ENCODE measurements around the gene WIZ. TPM values are rescaled to one million over a fixed set of nuclear protein-coding genes. Genes with fewer than 3 reads are reported as not detected.

Gene WIZ
- polyA plus RNA-seq, 10 donors, result 20.2 to 31.0 (median 28.3) TPM

- DNase-seq, result peak in 1 of 3 donors; percentile 52
Observed at GRCh38 chr19:15432018-15432494, 17.7 kb downstream of the WIZ start.

DNA sequence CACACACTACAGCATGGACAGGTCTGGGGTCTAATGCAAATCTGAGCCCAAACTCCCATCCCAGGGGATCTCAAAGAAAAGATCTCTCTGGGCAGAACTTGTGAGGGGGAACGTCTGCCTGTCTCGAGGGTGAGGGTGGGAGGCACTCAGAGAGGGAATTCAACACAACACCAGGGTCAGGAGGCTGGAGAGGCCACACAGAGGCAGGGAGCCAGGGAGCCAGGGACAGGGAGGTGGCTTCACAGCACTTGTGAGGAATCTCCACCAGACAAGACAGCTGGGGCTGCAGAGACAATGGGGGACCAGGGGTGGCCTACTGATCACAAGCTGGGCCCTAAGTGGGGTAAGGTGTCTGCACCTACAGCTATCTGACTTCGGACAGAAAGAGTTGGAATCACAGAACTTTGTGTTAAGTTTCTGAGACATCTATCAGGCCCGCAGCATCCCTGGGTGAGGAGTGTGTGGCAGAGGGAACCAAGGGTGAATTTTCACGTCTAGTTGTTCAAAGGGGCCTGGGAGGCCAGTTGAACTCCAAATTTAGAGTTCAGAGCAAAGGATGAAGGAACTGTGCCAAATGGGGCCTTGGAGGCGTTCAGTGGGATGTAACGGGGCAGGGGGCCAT, 18.2 kb downstream of the WIZ start:
- DNase-seq, result no peak

GRCh38 chr19:15430526-15431120, 19.1 kb downstream of the WIZ start:
- DNase-seq, result no peak

DNA sequence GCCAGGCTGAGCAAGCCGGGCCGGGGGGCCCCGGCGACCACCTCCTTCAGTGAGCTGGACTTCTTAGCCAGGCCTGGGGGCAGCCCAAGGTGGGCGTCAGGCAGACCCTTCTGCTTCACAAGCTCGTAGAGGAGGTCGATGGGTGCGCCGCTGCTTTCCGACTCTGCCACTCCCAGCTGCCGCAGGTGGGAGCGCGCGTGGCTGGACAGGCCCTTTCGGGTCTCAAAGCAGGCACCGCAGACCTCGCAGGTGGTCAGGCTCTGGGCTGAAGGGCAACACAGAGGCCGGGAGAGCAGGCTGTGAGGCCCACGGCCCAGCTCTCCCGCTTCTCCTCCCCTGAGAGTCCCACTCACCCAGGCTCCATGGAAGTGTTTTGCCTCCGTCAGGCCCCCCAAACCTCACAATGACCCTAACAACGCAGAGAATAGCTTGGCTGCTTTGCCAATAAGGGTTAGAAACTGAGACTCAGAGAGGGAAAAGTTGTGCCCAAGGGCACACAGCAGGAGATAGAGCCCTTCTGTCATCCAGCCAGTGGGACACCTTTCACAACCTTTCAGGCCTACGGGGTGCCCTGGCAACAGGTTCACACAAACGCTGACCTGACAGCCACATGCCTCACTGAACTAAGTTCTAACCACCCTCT, 19.8 kb downstream of the WIZ start:
- DNase-seq, result no peak

- DNase-seq, result no peak
Observed at GRCh38 chr19:15428956-15429824, 20.6 kb downstream of the WIZ start.

DNA sequence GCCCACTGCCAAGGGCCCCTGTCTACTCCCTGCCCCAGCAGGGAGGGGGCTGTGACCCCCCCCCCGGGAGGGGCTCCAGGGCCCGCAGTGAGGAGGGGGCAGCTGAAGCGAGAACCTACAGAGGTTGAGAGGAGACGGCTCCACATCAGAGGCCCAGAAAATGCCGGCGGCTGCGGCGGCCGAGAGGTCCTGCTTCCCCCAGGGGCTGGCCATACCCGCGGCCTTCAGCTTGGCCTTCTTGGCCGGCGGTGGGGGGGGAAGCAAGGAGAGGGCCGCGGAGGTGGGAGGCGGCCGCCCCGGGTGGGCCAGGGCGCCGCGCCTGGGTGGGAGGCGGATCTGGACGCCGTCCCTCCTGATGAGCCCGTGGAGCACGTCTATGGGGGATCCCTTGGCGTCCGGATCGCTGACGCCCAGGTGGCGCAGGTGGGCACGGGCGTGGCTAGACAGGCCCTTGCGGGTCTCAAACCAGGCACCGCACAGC, 21.7 kb downstream of the WIZ start:
- DNase-seq, result no peak

DNA sequence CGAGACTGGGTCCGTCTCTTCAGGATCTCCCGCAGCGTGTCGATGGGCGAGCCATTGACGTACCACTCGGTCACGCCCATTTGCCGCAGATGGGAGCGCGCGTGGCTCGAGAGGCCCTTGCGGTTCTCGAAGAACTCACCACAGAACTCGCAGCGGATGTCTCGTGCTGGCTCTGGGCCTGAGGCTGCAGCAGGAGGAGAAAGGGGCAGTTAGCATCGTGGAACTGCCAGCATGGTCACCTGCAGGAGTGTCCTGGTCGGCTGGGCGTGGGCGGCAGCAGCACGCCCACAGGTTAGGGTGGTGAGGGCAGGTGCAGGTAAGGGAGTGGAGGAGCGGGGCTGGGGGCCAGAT, 22.4 kb downstream of the WIZ start:
- DNase-seq, result no peak

GRCh38 chr19:15426485-15427349, 23.0 kb downstream of the WIZ start:
- no peak for DNase-seq

GRCh38 chr19:15425321-15425950, 24.3 kb downstream of the WIZ start:
- no peak for DNase-seq

DNA sequence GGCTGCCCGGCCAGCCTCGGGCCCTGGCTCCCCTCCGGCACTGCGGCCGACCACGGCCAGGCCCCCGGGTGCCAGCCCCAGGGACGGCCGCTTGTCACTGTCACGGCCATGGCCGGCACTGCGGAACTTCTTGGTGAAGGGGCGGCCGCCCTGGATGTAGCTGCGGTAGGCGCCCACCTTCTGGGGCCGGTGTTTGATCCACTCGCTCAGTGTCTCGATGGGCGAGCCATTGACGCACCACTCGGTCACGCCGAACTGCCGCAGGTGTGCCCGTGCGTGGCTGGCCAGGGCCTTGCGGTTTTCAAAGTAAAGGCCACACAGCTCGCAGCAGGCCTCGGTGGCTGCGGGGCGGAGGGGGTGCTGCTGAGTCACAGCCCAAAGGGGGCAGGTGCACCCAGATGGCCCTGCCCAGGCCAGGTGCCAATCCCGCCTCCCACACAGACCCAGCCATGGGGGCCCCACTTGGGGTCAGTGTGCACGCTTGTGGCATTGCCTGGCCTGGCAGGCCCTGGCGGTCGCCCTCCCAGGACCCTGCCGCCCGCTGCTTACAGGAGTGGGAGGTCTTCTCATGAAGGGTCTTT, 25.0 kb downstream of the WIZ start:
- DNase-seq, result no peak

- DNase-seq, result no peak
Observed at GRCh38 chr19:15424121-15424520, 25.6 kb downstream of the WIZ start.

- DNase-seq, result no peak
Observed at GRCh38 chr19:15423130-15423529, 26.6 kb downstream of the WIZ start.

DNA sequence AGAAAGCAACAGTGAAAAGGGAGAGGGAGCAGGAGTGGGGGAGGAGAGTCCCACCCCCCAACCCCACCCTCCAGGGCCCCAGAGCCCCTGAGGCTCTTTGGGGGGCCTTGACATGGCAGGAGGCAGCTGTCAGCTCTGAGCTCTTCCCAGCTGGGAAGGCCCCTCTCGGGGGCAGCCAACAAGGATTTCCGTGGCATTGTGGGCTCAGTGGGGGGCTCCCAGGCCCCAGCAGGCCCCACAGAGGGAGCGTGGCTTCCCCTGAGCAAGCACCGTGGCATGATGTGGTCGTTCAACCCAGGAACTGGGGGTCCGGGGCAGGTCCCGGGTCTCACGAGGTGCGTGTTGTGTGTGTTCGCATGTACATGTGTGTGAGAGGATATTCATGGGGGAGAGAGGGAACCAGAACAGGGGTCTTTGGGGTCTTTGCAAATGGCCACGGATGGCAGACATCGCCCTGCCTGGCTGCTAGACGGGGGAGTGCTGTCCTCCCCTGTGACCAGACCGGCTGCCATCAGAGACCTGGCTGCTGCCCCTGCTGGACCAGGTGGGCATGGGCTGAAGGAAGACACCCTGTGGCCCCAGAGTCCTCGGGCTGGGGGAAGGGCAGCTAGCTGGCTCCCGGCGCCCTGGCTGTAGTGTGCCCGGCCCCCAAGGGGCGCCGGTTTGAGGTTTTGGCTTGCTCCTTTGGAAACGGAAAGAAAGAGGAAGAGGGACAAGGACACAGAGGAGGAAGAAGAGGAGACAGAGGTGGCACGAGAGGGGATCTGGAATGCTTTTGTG, 27.3 kb downstream of the WIZ start:
- DNase-seq, result no peak

- peak; percentile 75 to 82 (median 75) for DNase-seq
Observed at GRCh38 chr19:15421721-15422260, 28.0 kb downstream of the WIZ start.

DNA sequence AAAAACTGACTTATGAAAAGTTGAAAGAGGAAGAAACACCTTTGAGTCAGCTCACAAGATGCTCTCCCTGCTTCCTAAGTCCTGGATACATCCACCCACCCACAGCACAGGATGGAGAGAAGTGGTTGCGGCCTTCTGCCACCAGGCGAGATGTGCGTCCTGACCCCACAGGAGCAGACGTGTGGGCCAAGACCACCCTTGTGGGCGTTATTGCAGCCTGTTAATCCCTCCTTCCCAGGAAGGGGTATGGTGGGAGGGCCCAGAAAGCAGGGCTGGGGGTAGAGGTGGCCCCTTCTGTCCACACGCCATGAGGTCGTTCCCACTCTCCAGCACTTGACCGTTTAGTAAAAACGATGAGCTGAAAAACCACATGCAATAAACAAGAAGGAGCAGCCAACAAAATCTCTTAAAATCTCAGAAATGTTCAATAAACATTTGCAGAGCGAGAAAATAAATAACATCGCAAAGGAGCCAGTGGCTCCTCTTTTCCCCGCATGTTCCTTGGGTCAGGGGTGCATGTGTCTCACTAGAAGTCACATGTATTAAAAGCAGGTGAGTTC, 28.5 kb downstream of the WIZ start:
- no peak for DNase-seq

DNA sequence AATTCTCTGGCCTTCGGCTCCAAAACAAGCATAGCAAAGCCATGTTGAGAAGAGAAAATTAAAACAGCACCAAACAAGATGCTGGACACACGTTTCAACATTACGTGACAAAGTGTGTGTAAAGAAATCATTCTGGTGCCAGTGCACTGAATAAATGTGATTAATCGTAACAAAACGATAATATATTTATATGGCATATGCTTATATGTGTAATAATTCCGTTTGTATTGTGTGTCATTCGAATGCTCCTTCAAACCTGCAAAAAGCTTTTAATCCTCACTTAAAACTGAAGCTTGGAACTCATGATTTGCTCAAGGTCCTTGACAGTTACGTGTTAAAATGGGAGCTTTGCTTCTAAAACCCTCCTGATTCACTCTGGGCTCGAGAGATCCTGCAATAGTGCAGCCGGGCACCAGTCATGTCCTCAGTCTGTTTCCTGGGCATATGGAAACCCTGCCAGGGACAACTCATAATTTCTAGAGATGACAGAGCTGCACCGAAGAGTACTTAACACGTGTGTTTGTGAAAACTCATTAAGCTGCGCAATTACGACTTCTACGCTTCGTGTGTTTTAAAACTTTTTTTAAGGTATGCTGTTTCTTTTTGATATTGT, 30.2 kb downstream of the WIZ start:
- no peak for DNase-seq

GRCh38 chr19:15418579-15419412, 31.0 kb downstream of the WIZ start, which contains the start of gene AKAP8L:
AKAP8L (minus strand) TSS chr19:15418988; CDS start chr19:15418923, 65 bp downstream.
- peak; percentile 99 to 100 (median 100) for DNase-seq

All from muscle of back (tissue), 11 donors.